Stomach (tissue), 9 donors: ENCODE results near the gene CTIF. TPM values are rescaled to one million over a fixed set of nuclear protein-coding genes. Genes with fewer than 3 reads are reported as not detected.

Experiments used
- DNase-seq, 2 donors: peaks; one replicate each; pipeline versions ENCODE4 v3.0.0 to v3.0.0-alpha.2; 2013 to 2019
- H3K27ac ChIP-seq, 5 donors: fragments of 200-600 bp in 4 of 5; sonication (generic) in 4 of 5; one replicate each; pipeline ENCODE4 v1.5.1; 2013 to 2019; ENCODE audit warnings: mild to moderate bottlenecking in 1 of 5, moderate library complexity in 1 of 5
- H3K27me3 ChIP-seq, 3 donors: fragments of 200-600 bp; sonication (generic); one replicate each; pipeline ENCODE4 v1.5.1; 2017 to 2019; ENCODE audit warnings: mixed run types in 1 of 3
- H3K36me3 ChIP-seq, 4 donors: fragments of 200-600 bp; sonication (generic); 1 replicate in 3 of 4; 2 replicates in 1 of 4; pipeline ENCODE4 v1.5.1; 2016 to 2019
- H3K4me1 ChIP-seq, 4 donors: fragments of 200-600 bp; sonication (generic); one replicate each; pipeline ENCODE4 v1.5.1; 2016 to 2019
- H3K4me3 ChIP-seq, 4 donors: fragments of 200-600 bp; sonication (generic) in 3 of 4; one replicate each; pipeline ENCODE4 v1.5.1; 2016 to 2019; ENCODE audit warnings: mild to moderate bottlenecking in 1 of 4
- H3K9me3 ChIP-seq, 4 donors: fragments of 200-600 bp; sonication (generic); one replicate each; pipeline ENCODE4 v1.5.1; 2016 to 2019
- EP300 ChIP-seq: sonication (generic); formaldehyde crosslinking; IDR thresholded peaks from one replicate; pipeline ENCODE4 v1.6.1; 2017; ENCODE audit warnings: antibody characterized with exemption
- POLR2A ChIP-seq, 4 donors: fragments of 450-650 bp; IDR thresholded peaks; one replicate each; pipeline ENCODE4 v1.6.1; 2016; ENCODE audit warnings: antibody characterized with exemption in 4 of 4, control low read depth in 2 of 4, mild to moderate bottlenecking in 1 of 4, moderate library complexity in 1 of 4
- POLR2AphosphoS5 ChIP-seq, 3 donors: sonication (generic); formaldehyde crosslinking; IDR thresholded peaks; one replicate each; pipeline ENCODE4 v1.6.1; 2016; ENCODE audit warnings: antibody characterized with exemption in 3 of 3
- WGBS, 5 donors: extraction: QIAGEN DNeasy Blood & Tissue Kit in 3 of 5; methylation state at CpG; one replicate each; pipeline versions ENCODE4 v1.1.5 to v1.1.7; 2013 to 2018; 5-methylcytosine and 5-hydroxymethylcytosine counted together
- intact Hi-C: fragments of 100-400 bp; cut with DNase I; formaldehyde crosslinking; loops from one replicate; pipeline ENCODE4 v1.15.1; 2023; ENCODE audit warnings: low total_unique reads
- polyA plus RNA-seq, 3 donors: library from polyadenylated mRNA; stranded (reverse); fragments of 200-250 nt; gene quantifications; one replicate each; pipeline ENCODE4 v1.2.3, GENCODE V29; 2013
- total RNA-seq, 5 donors: library from RNA; depleted of rRNA; stranded (reverse); fragments of >200 nt; gene quantifications; one replicate each; pipeline versions ENCODE4 v1.1.0 to v1.2.3, GENCODE V29; 2014 to 2016
- TF ChIP-seq, protein P1 (sequence below), 7 experiments: fragments of 450-650 bp in 4 of 7; fragments of 200-600 bp in 3 of 7; sonication (generic) in 3 of 7; IDR thresholded peaks; one replicate each; pipeline ENCODE4 v1.5.1; 2016 to 2019; ENCODE audit warnings: antibody characterized with exemption in 7 of 7, control low read depth in 2 of 7, mild to moderate bottlenecking in 1 of 7
- donor health status: healthy with polysubstance abuse.
- donor health status: Bipolar disorder and iron deficiency.
- donor health status: healthy.

CTIF gene
- total and polyA plus RNA-seq, 8 donors, result 16.3 to 105 (median 30.3) TPM

DNA sequence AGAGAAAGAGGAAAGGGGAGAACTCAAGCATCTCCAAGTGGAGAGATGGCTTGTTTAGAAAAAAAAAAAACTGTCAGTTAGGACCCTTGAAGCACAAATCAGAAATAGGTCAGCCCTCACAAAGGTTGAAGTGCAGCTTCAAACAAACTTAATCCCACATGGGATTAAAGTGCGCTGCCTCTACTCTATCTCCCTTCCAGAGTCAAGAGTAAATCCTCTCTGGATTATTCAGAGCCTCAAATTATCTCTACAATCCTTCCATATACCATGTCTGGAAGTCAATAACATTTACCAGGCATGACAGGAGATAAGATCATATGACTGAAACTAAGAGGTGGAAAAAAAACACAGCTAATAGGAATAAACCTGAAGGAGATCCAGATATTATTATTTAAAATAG is 342.1 kb downstream of the CTIF start:
- 83 to 100% (median 98%) methylated on average over 1 of the region's 1 CpG for WGBS, 5 donors
- H3K4me3 ChIP-seq, result no peak overlapping the region
- TF ChIP-seq POLR2A (IDR thresholded peaks at IDR 0.05), result no peak
- TF ChIP-seq, protein P1, sequence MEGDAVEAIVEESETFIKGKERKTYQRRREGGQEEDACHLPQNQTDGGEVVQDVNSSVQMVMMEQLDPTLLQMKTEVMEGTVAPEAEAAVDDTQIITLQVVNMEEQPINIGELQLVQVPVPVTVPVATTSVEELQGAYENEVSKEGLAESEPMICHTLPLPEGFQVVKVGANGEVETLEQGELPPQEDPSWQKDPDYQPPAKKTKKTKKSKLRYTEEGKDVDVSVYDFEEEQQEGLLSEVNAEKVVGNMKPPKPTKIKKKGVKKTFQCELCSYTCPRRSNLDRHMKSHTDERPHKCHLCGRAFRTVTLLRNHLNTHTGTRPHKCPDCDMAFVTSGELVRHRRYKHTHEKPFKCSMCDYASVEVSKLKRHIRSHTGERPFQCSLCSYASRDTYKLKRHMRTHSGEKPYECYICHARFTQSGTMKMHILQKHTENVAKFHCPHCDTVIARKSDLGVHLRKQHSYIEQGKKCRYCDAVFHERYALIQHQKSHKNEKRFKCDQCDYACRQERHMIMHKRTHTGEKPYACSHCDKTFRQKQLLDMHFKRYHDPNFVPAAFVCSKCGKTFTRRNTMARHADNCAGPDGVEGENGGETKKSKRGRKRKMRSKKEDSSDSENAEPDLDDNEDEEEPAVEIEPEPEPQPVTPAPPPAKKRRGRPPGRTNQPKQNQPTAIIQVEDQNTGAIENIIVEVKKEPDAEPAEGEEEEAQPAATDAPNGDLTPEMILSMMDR (IDR thresholded peaks at IDR 0.05), result no peak
- no peak for TF ChIP-seq POLR2AphosphoS5 (IDR thresholded peaks at IDR 0.05)
- no peak for TF ChIP-seq EP300
- H3K9me3 ChIP-seq, result no peaks in the 10 kb centered on the region
- peaks cover 0 to 13% (median 0%) of the 10 kb centered on the region in 4 donors for H3K4me1 ChIP-seq
- H3K27ac ChIP-seq, result no peak overlapping the region
- no peaks in the 10 kb centered on the region for H3K36me3 ChIP-seq
- DNase-seq, result no peak
- intact Hi-C loops, result no loop called here
- H3K27me3 ChIP-seq, result no peaks in the 10 kb centered on the region

- TF ChIP-seq, protein P1 (IDR thresholded peaks at IDR 0.05), result no peak
- TF ChIP-seq POLR2A (IDR thresholded peaks at IDR 0.05) (no peak), POLR2AphosphoS5 (IDR thresholded peaks at IDR 0.05) (no peak), EP300 (no peak)
- DNase-seq, result no peak
These were observed 343.5 kb downstream of the CTIF start for GRCh38 chr18:48882379-48882778.

GRCh38 chr18:48884306-48884705 is 345.5 kb downstream of the CTIF start:
- TF ChIP-seq EP300 (no peak), POLR2AphosphoS5 (IDR thresholded peaks at IDR 0.05) (no peak), POLR2A (IDR thresholded peaks at IDR 0.05) (no peak)
- TF ChIP-seq, protein P1 (IDR thresholded peaks at IDR 0.05), result no peak
- Histone ChIP-seq H3K27ac (no peak overlapping the region), H3K27me3 (no peaks in the 10 kb centered on the region), H3K4me1 (peaks cover 0 to 9% (median 4%) of the 10 kb centered on the region in 4 donors), H3K4me3 (no peak overlapping the region), H3K36me3 (no peaks in the 10 kb centered on the region), H3K9me3 (no peaks in the 10 kb centered on the region)
- no peak for DNase-seq
- WGBS, 5 donors, result 84 to 98% (median 96%) methylated on average over 4 of the region's 4 CpGs
- intact Hi-C loops, result no loop called here

More at GRCh38 chr18:48882379-48882778, 343.5 kb downstream of the CTIF start:
- H3K4me3 ChIP-seq, result no peak overlapping the region
- 91 to 98% (median 92%) methylated on average over 4 of the region's 4 CpGs for WGBS, 5 donors
- no peaks in the 10 kb centered on the region for H3K27me3 ChIP-seq
- no peak overlapping the region for H3K27ac ChIP-seq
- intact Hi-C loops, result no loop called here
- H3K9me3 ChIP-seq, result no peaks in the 10 kb centered on the region
- H3K4me1 ChIP-seq, result peaks cover 0 to 13% (median under 1%) of the 10 kb centered on the region in 4 donors
- H3K36me3 ChIP-seq, result no peaks in the 10 kb centered on the region

DNA sequence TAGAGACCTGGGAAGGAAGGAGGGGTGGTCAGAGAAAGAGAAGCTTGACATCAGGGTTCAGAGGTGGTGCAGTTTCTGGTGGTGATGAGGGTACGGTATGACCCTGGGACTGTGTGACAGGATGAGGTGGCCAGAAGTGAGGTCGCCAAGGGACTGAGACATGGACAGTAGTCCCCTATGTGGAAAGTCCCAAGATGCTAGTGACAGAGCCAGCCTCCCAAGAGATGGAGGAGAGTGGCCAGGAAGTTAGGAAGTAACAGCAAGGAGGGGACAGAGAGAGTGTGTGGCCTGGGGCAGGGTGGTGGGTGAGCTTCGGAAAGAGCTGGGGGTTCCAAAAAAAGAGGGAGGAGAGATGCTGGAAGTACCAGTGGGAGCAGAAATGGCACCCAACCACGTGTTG is 345.9 kb downstream of the CTIF start:
- no peaks in the 10 kb centered on the region for H3K36me3 ChIP-seq
- WGBS, 5 donors, result 80 to 94% (median 90%) methylated on average over 4 of the region's 4 CpGs

More for the DNA sequence above, 345.9 kb downstream of the CTIF start:
- no peak for DNase-seq
- intact Hi-C loops, result no loop called here
- Histone ChIP-seq H3K27me3 (no peaks in the 10 kb centered on the region), H3K4me1 (peaks cover 0 to 13% (median 7%) of the 10 kb centered on the region in 4 donors), H3K27ac (no peak overlapping the region), H3K9me3 (no peaks in the 10 kb centered on the region), H3K4me3 (no peak overlapping the region)
- TF ChIP-seq POLR2AphosphoS5 (IDR thresholded peaks at IDR 0.05) (no peak), EP300 (no peak)
- TF ChIP-seq, protein P1 (IDR thresholded peaks at IDR 0.05), result no peak
